T-helper 1 cell treated with Interleukin-12 subunit alpha and Interleukin-12 subunit beta and Interleukin-4 antibody, amounts not matched to agents 30 ng/mL and 1 ng/mL, for 36 hours (primary cell): ENCODE results near the gene CTNNB1. TPM values are rescaled to one million over a fixed set of nuclear protein-coding genes. Genes with fewer than 3 reads are reported as not detected.

Experiments used
- intact Hi-C: fragments of 100-400 bp; cut with micrococcal nuclease; formaldehyde crosslinking; loops from one replicate; pipeline ENCODE4 v1.15.1; 2024
- total RNA-seq: library from RNA; stranded (reverse); gene quantifications from 2 replicates; pipeline ENCODE4 v1.2.3, GENCODE V29; 2022

The CTNNB1 gene
- total RNA-seq, 1 donor from 2014 or later: 115 TPM

- intact Hi-C loops: no loop called here
Observed at GRCh38 chr3:41212088-41212487, 12.8 kb downstream of the CTNNB1 start.

- intact Hi-C loops: no loop called here
Observed at GRCh38 chr3:41213588-41213987, 14.3 kb downstream of the CTNNB1 start.

GRCh38 chr3:41216422-41216821, 17.1 kb downstream of the CTNNB1 start:
- intact Hi-C loops: loop anchor here (2.0 kb wide), 1 partner anchor 14 kb away; no protein-coding TSS in a partner anchor

- intact Hi-C loops: loop anchor here (2.0 kb wide), 1 partner anchor 14 kb away; no protein-coding TSS in a partner anchor
Observed at GRCh38 chr3:41216993-41217392, 17.7 kb downstream of the CTNNB1 start.

- intact Hi-C loops: no loop called here
Observed at GRCh38 chr3:41219424-41219823, 20.1 kb downstream of the CTNNB1 start.

- intact Hi-C loops: no loop called here
Observed at GRCh38 chr3:41220906-41221677, 21.8 kb downstream of the CTNNB1 start.

GRCh38 chr3:41222012-41222411, 22.7 kb downstream of the CTNNB1 start:
- intact Hi-C loops: no loop called here

- intact Hi-C loops: no loop called here
Observed at GRCh38 chr3:41222501-41222900, 23.2 kb downstream of the CTNNB1 start.

- intact Hi-C loops: no loop called here
Observed at GRCh38 chr3:41223078-41223477, 23.8 kb downstream of the CTNNB1 start.

GRCh38 chr3:41223691-41224090, 24.4 kb downstream of the CTNNB1 start:
- intact Hi-C loops: no loop called here

- intact Hi-C loops: no loop called here
Observed at GRCh38 chr3:41224120-41224806, 25.0 kb downstream of the CTNNB1 start.

GRCh38 chr3:41234823-41235721, 35.8 kb downstream of the CTNNB1 start:
- intact Hi-C loops: loop anchor here (5.0 kb wide), 1 partner anchor 908 kb away; no protein-coding TSS in a partner anchor

GRCh38 chr3:41236228-41236627, 36.9 kb downstream of the CTNNB1 start:
- intact Hi-C loops: no loop called here

GRCh38 chr3:41237907-41238306, 38.6 kb downstream of the CTNNB1 start:
- intact Hi-C loops: no loop called here

- intact Hi-C loops: no loop called here
Observed at GRCh38 chr3:41239587-41239986, 40.3 kb downstream of the CTNNB1 start.

- intact Hi-C loops: no loop called here
Observed at GRCh38 chr3:41241161-41241560, 41.9 kb downstream of the CTNNB1 start.

GRCh38 chr3:41241800-41242571, 42.7 kb downstream of the CTNNB1 start:
- intact Hi-C loops: no loop called here

- intact Hi-C loops: no loop called here
Observed at GRCh38 chr3:41243183-41243582, 43.9 kb downstream of the CTNNB1 start.

- intact Hi-C loops: no loop called here
Observed at GRCh38 chr3:41244620-41245336, 45.5 kb downstream of the CTNNB1 start.
